Activated CD8-positive, alpha-beta T cell treated with anti-CD3 and anti-CD28 coated beads for 36 hours (primary cell): ENCODE results near the gene GSTP1. TPM values are rescaled to one million over a fixed set of nuclear protein-coding genes. Genes with fewer than 3 reads are reported as not detected.

Source experiments
- ATAC-seq: fragments of 200-7000 bp; cut with Tn5 transposase; one replicate; pipeline ENCODE4 v1.10.0; 2021; ENCODE audit warnings: mild to moderate bottlenecking, moderate library complexity
- CTCF ChIA-PET: fragments of 350-600 bp; sonication (Branson Sonifier 250); formaldehyde crosslinking; loops from one replicate; lab custom pipeline; 2021; ENCODE audit warnings: antibody characterized with exemption; lab: Charles Lee
- POLR2A ChIA-PET: fragments of 350-600 bp; sonication (Branson Sonifier 250); formaldehyde crosslinking; loops from one replicate; lab custom pipeline; 2021; ENCODE audit warnings: antibody characterized with exemption; lab: Charles Lee
- DNase-seq: peaks from one replicate; pipeline ENCODE4 v3.0.0-alpha.2; 2020
- H3K27ac Mint-ChIP-seq: one replicate; pipeline ENCODE4 v1.8.0; 2021; ENCODE audit warnings: mild to moderate bottlenecking, mixed read lengths
- H3K27me3 Mint-ChIP-seq: one replicate; pipeline ENCODE4 v1.8.0; 2021; ENCODE audit warnings: mixed read lengths
- H3K36me3 Mint-ChIP-seq: one replicate; pipeline ENCODE4 v1.8.0; 2021; ENCODE audit warnings: low read depth, mixed read lengths
- H3K4me1 Mint-ChIP-seq: one replicate; pipeline ENCODE4 v1.8.0; 2021; ENCODE audit warnings: low read depth, mixed read lengths
- H3K4me3 Mint-ChIP-seq: one replicate; pipeline ENCODE4 v1.8.0; 2021; ENCODE audit warnings: mild to moderate bottlenecking, moderate library complexity, mixed read lengths
- H3K9me3 Mint-ChIP-seq: one replicate; pipeline ENCODE4 v1.8.0; 2021; ENCODE audit warnings: mixed read lengths
- intact Hi-C: fragments of 100-400 bp; cut with micrococcal nuclease; formaldehyde crosslinking; loops from one replicate; pipeline ENCODE4 v1.10.0; 2022
- total RNA-seq, 2 experiments: library from RNA; stranded (reverse); gene quantifications; one replicate each; pipeline ENCODE4 v1.2.3, GENCODE V29; 2021
- TF ChIP-seq, protein P1 (sequence below): fragments of 200-600 bp; IDR thresholded peaks from one replicate; pipeline ENCODE4 v1.8.0; 2022; ENCODE audit warnings: antibody characterized with exemption, mild to moderate bottlenecking

The GSTP1 gene
- total RNA-seq, 2 experiments from 2014 or later = 467 to 472 TPM

DNA sequence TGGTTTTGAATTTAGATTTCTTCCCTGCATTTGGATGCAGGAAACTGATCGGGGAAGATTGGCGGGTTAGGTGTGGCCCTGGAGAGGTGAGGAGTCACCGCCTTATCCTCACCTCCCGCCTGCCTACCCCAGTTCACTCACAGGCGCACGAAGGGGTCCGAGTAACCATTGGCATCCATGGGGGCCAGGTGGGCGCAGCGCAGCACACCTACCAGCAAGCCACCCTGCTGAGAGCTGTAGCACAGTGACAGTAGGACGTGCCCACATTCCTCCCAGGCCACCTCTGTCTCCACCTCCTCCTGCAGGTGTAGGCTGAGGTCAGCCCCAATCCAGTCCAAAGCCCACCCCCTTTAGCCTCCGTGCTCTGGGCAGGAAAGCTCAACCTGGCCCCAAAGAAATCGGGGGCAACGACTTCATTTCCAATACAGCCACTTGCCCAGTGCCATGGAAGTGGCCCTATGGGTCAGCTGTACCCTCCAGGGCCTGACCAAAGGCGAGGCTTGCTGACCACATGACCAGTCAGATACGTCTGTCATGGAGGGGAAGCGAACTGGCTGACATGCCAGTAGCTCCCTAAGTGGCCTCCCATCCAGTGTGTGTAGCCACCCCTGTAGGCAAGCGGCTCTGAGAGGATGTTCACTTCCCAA lies 29.8 kb downstream of the GSTP1 start:
- ChIA-PET POLR2A (interaction anchor here (0.6 to 4.3 kb wide), 7 partner anchors 11 to 1889 kb away, joined by 3 to 48 read pairs (median 3); partner anchors contain the start of genes GSTP1 and NUDT8), CTCF (interaction anchor here (0.5 to 6.2 kb wide), 11 partner anchors 16 to 240 kb away, joined by 3 to 89 read pairs (median 4); partner anchors contain the start of genes ACY3, CLCF1, GSTP1 and NUDT8)
- H3K9me3 Mint-ChIP-seq = no peaks in the 10 kb centered on the region
- no peaks in the 10 kb centered on the region for H3K27me3 Mint-ChIP-seq
- intact Hi-C loops = no loop called here
- peak overlapping the region; percentile 99 for H3K27ac Mint-ChIP-seq
- peaks cover 23% of the 10 kb centered on the region for H3K36me3 Mint-ChIP-seq
- peaks cover 29% of the 10 kb centered on the region for H3K4me1 Mint-ChIP-seq
- DNase-seq (no peak), ATAC-seq (no peak)
- H3K4me3 Mint-ChIP-seq = peak overlapping the region; percentile 77
- TF ChIP-seq, protein P1, sequence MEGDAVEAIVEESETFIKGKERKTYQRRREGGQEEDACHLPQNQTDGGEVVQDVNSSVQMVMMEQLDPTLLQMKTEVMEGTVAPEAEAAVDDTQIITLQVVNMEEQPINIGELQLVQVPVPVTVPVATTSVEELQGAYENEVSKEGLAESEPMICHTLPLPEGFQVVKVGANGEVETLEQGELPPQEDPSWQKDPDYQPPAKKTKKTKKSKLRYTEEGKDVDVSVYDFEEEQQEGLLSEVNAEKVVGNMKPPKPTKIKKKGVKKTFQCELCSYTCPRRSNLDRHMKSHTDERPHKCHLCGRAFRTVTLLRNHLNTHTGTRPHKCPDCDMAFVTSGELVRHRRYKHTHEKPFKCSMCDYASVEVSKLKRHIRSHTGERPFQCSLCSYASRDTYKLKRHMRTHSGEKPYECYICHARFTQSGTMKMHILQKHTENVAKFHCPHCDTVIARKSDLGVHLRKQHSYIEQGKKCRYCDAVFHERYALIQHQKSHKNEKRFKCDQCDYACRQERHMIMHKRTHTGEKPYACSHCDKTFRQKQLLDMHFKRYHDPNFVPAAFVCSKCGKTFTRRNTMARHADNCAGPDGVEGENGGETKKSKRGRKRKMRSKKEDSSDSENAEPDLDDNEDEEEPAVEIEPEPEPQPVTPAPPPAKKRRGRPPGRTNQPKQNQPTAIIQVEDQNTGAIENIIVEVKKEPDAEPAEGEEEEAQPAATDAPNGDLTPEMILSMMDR = no peak

DNA sequence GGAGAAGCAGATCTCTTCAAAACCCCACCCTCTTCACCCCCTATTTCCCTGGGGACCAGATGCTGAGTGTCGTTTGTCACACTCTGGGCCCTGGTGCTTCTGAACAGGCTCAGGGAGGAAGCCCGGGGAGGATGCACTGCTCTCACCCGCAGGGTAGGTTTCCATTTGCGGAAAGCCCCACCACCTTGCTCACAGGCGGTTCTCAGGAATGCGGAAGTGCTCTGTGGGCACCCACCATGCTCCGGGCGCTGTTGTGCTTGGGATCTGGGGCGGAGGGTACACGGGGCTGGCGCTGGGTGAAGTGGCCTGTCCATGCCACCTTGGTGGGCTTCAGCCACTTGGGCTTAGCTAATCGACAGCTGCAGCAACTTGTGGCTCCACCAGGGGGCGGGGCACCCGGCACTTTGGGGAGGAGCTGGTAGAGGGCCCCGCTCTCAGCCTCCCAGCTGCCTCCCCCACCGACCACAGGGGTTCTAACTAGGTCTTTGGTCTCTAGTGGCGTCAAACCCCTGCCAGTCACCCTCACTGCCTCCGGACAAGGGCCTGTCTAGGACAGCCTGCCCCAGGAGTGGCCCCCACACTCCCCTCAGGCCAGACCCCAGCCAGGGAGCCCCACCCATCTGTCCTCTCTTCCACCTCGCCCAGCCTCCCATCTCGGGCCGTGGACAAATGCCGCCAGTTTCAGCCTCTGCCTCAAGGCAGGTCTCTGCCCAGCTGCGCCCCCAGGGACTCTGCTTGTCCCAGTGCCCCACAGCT lies 30.5 kb downstream of the GSTP1 start:
- intact Hi-C loops = no loop called here
- POLR2A ChIA-PET = interaction anchor here (0.7 to 4.3 kb wide), 8 partner anchors 9 to 146 kb away, joined by 3 to 48 read pairs (median 4); partner anchors contain the start of genes GSTP1 and NUDT8
- peak overlapping the region; percentile 99 for H3K27ac Mint-ChIP-seq
- peak overlapping the region; percentile 77 for H3K4me3 Mint-ChIP-seq
- peaks cover 26% of the 10 kb centered on the region for H3K4me1 Mint-ChIP-seq
- H3K9me3 Mint-ChIP-seq = no peaks in the 10 kb centered on the region
- H3K27me3 Mint-ChIP-seq = no peaks in the 10 kb centered on the region
- TF ChIP-seq, protein P1 = peak; percentile 61
- CTCF ChIA-PET = interaction anchor here (0.5 to 6.2 kb wide), 15 partner anchors 9 to 267 kb away, joined by 3 to 89 read pairs (median 4); partner anchors contain the start of genes ACY3, CLCF1, GSTP1 and NUDT8
- DNase-seq (peak; percentile 93), ATAC-seq (peak; percentile 82)
- H3K36me3 Mint-ChIP-seq = peaks cover 17% of the 10 kb centered on the region

DNA sequence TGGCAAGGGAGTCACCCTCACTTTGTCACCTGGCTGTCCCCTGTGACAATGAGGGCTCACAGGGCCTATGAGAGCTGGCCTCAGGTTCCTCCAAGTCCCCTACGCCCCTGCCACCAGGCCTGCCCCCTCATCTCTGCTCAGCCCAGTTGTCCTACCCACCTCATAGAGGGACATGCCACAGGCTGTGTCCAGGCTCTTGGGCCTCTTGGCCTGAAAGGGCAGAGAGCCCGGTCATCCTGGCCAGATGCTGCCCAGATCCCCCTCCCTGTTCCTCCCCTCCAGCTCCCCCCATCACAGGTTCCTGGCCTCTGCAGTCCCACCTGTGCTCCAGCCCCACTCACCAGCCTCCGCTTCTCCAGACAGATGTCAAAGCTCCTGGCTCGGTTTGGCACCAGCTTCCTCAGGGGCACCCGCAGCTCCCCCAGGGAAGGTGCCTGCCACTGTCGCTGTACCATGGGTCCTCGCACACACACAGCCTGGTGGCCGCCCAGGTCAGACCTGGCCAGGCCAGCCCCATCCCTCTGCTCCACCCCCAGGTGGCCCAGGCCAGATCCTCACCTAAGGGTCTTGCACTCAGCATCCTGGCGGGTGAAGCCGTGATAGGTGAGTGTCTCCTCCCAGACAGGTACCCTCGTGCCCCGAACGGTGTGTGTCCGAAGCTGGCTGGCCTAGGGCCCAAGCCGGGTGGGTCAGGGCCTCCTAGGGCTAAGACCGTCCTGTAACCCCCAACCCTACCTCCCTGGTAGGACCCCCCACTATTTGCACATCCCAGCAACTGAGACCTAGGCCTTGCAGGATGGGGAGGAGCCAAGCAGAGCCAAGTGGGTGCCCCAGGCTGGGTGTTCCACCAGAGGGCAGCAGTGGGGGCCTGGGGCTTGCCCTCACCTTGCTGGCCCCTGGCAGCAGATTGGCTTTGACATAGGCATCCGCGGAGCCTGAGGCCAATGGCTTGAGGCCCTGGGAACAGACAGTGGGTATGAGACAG lies 31.4 kb downstream of the GSTP1 start:
- POLR2A ChIA-PET = interaction anchor here (0.7 to 4.3 kb wide), 6 partner anchors 9 to 147 kb away, joined by 3 to 48 read pairs (median 4); partner anchors contain the start of gene NUDT8
- H3K27ac Mint-ChIP-seq = peak overlapping the region; percentile 99
- no peaks in the 10 kb centered on the region for H3K27me3 Mint-ChIP-seq
- H3K4me1 Mint-ChIP-seq = peaks cover 26% of the 10 kb centered on the region
- peaks cover 14% of the 10 kb centered on the region for H3K36me3 Mint-ChIP-seq
- TF ChIP-seq, protein P1 = peak; percentile 74
- DNase-seq (peak; percentile 85), ATAC-seq (peak; percentile 61)
- H3K9me3 Mint-ChIP-seq = no peaks in the 10 kb centered on the region
- intact Hi-C loops = no loop called here
- CTCF ChIA-PET = interaction anchor here (0.6 to 6.2 kb wide), 15 partner anchors 9 to 268 kb away, joined by 3 to 89 read pairs (median 4); partner anchors contain the start of genes CLCF1, GSTP1 and NUDT8
- H3K4me3 Mint-ChIP-seq = peak overlapping the region; percentile 77

DNA sequence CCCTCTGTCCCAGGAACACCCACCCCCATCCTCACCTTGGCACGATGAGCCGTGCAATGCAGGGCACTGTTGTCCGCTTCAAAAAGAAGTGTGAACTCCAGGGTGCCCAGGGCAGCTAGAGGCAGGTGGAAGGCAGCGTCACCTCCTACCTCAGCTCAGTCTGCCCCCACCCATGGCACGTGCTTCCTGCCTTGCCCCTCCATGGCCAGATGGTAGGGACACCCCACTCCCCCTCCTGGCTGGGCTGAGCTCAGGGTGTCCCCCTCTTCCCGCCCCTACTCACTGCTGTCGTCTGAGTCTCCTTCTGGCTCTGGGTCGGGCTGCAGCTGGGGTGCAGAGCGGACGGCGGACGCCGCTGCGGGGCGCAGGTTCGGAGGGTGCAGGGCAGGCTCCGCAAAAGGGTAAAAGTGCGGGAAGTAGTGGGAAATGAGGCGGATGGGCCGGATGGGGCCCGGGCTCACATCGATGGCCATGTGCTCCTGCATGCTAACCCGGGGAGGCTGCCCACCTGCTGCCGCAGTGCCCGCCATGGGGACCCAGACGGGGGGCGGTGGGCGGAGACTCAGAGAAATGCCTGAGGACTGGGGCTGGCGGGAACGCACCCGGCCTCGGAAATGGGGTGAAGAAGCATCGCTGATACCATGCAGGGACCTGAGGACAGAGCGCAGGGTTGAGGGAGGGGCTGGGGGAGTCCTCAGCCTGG lies 32.3 kb downstream of the GSTP1 start:
- ATAC-seq (no peak), DNase-seq (no peak)
- TF ChIP-seq, protein P1 = peak; percentile 30
- intact Hi-C loops = no loop called here
- H3K36me3 Mint-ChIP-seq = peaks cover 11% of the 10 kb centered on the region
- peaks cover 26% of the 10 kb centered on the region for H3K4me1 Mint-ChIP-seq
- CTCF ChIA-PET = interaction anchor here (0.8 to 6.2 kb wide), 4 partner anchors 13 to 32 kb away, joined by 3 to 89 read pairs (median 4); partner anchors contain the start of genes GSTP1 and NUDT8
- POLR2A ChIA-PET = interaction anchor here (0.5 to 4.3 kb wide), 3 partner anchors 13 to 395 kb away, joined by 3 to 48 read pairs (median 3); partner anchors contain the start of gene NUDT8
- peak overlapping the region; percentile 99 for H3K27ac Mint-ChIP-seq
- no peaks in the 10 kb centered on the region for H3K9me3 Mint-ChIP-seq
- H3K27me3 Mint-ChIP-seq = no peaks in the 10 kb centered on the region
- H3K4me3 Mint-ChIP-seq = peak overlapping the region; percentile 77
